ENCODE results near the gene PDS5A.

- TF ChIP-seq POLR2A (IDR thresholded peaks at IDR 0.05; ENCODE audit: low read length) (no peak), GATA1 (IDR thresholded peaks at IDR 0.05; ENCODE audit: low read depth, low read length) (no peak)
These were observed 175.7 kb downstream of the PDS5A start for GRCh38 chr4:39802005-39802404.

Data from erythroblast (primary cell).